ENCODE data around the gene NFATC3. TPM values are rescaled to one million over a fixed set of nuclear protein-coding genes. Genes with fewer than 3 reads are reported as not detected.

Gene NFATC3
- total RNA-seq, 1 experiment from 2014 or later, result 33.0 TPM

- Histone ChIP-seq H3K27me3 (ENCODE audit: insufficient read depth, low read length) (no peaks in the 10 kb centered on the region), H3K4me1 (ENCODE audit: insufficient read depth, low read length) (no peaks in the 10 kb centered on the region), H4K91ac (ENCODE audit: insufficient read length, low read depth, low read length) (no peak overlapping the region), H3K27ac (ENCODE audit: insufficient read length, low read depth, low read length) (no peak overlapping the region), H4K8ac (replicated peaks; ENCODE audit: insufficient read length, low read depth, low read length) (no peak overlapping the region), H2BK12ac (ENCODE audit: insufficient read length, low read depth, low read length) (no peak overlapping the region), H3K14ac (ENCODE audit: insufficient read depth, low read length) (no peak overlapping the region), H3T11ph (ENCODE audit: low read length) (no peak overlapping the region), H3K4me2 (ENCODE audit: insufficient read depth, insufficient read length, low read length) (no peak overlapping the region), H3K9me3 (ENCODE audit: control insufficient read depth, low read depth, low read length) (peaks cover 5% of the 10 kb centered on the region), H4K20me1 (ENCODE audit: control insufficient read depth, insufficient read depth, insufficient read length) (no peaks in the 10 kb centered on the region), H3K18ac (ENCODE audit: insufficient read length, low read depth, low read length) (no peak overlapping the region), H2BK5ac (ENCODE audit: insufficient read length, low read length) (no peak overlapping the region), H4K5ac (ENCODE audit: insufficient read length, low read depth, low read length) (no peak overlapping the region), H3K9ac (ENCODE audit: extremely low read depth, insufficient read length, low read length) (no peak overlapping the region), H2AFZ (ENCODE audit: low read length) (no peak overlapping the region), H3K79me1 (ENCODE audit: insufficient read depth, low read depth, low read length, poor library complexity, severe bottlenecking) (no peaks in the 10 kb centered on the region), H2AK5ac (ENCODE audit: insufficient read length, low read length) (no peak overlapping the region), H3K79me2 (ENCODE audit: insufficient read depth, low read length) (no peaks in the 10 kb centered on the region; the same call in 1 of the 2 replicates), H2BK20ac (ENCODE audit: low read depth, low read length, poor library complexity, severe bottlenecking) (no peak overlapping the region), H3K56ac (ENCODE audit: insufficient read length, low read depth, low read length) (no peak overlapping the region), H3K4ac (ENCODE audit: low read depth, low read length) (no peak overlapping the region), H2BK120ac (ENCODE audit: low read depth, low read length, poor library complexity, severe bottlenecking) (no peak overlapping the region), H2BK15ac (ENCODE audit: low read depth, low read length) (no peak overlapping the region), H3K23ac (ENCODE audit: insufficient read length, low read depth, low read length) (no peak overlapping the region), H3K23me2 (ENCODE audit: insufficient read length, low read depth, low read length, poor library complexity, severe bottlenecking) (no peaks in the 10 kb centered on the region)
- Mint-ChIP-seq H3K27ac (no peak overlapping the region), H3K4me3 (no peak overlapping the region), H3K9me3 (peaks cover 11 to 13% of the 10 kb centered on the region in 2 experiments; a peak in 4 of 5 replicates), H3K36me3 (ENCODE audit: insufficient read depth in 1 of 3, low read depth in 3 of 3) (peaks cover 20 to 30% (median 30%) of the 10 kb centered on the region in 3 experiments), H3K27me3 (ENCODE audit: low read depth) (no peaks in the 10 kb centered on the region), H3K4me1 (no peaks in the 10 kb centered on the region)
- DNase-seq, result no peak
- no peak for TF ChIP-seq CTCF (conservative IDR thresholded peaks at IDR 0.05)
- WGBS (ENCODE audit: extremely low coverage, insufficient read length, low lambda C conversion rate), result no CpG with 5 or more reads among the region's 3 CpGs
Observed at GRCh38 chr16:68166264-68166663, 81.1 kb downstream of the NFATC3 start.
